Lung (tissue), 12 donors: Measurements from ENCODE around the gene DCDC1. TPM values are rescaled to one million over a fixed set of nuclear protein-coding genes. Genes with fewer than 3 reads are reported as not detected.

Source experiments
- ATAC-seq: fragments of 200-7000 bp; cut with Tn5 transposase; one replicate; pipeline ENCODE4 v1.9.1; 2020; ENCODE audit warnings: moderate number of reproducible peaks; ENCODE audit not compliant: insufficient read depth, low FRiP score
- DNase-seq, 3 donors: peaks; one replicate each; pipeline ENCODE4 v3.0.0-alpha.2; 2013 to 2017
- H3K27ac ChIP-seq, 2 donors: one replicate each; pipeline ENCODE4 v1.5.1; 2013; ENCODE audit warnings: mild to moderate bottlenecking in 2 of 2, moderate library complexity in 2 of 2, control low read depth in 1 of 2, inconsistent platforms in 1 of 2, low read depth in 1 of 2, low read length in 1 of 2
- H3K27me3 ChIP-seq, 3 donors: one replicate each; pipeline ENCODE4 v1.5.1; 2013; ENCODE audit warnings: low read length in 2 of 3; ENCODE audit not compliant: control insufficient read depth in 3 of 3, insufficient read depth in 3 of 3
- H3K36me3 ChIP-seq, 4 donors: one replicate each; pipeline ENCODE4 v1.5.1; 2013; ENCODE audit warnings: low read length in 4 of 4, mild to moderate bottlenecking in 1 of 4, moderate library complexity in 1 of 4; ENCODE audit not compliant: control insufficient read depth in 4 of 4, insufficient read depth in 4 of 4
- H3K4me1 ChIP-seq, 5 donors: one replicate each; pipeline ENCODE4 v1.5.1; 2013; ENCODE audit warnings: low read length in 5 of 5, mild to moderate bottlenecking in 2 of 5, moderate library complexity in 1 of 5; ENCODE audit not compliant: control insufficient read depth in 5 of 5, insufficient read depth in 5 of 5
- H3K4me3 ChIP-seq: one replicate; pipeline ENCODE4 v1.5.1; 2013; ENCODE audit warnings: mild to moderate bottlenecking, control low read depth, moderate library complexity
- H3K9ac ChIP-seq, 2 donors: one replicate each; pipeline ENCODE4 v1.5.1; 2013; ENCODE audit warnings: low read length in 2 of 2, control low read depth in 1 of 2; ENCODE audit not compliant: insufficient read depth in 1 of 2
- H3K9me3 ChIP-seq, 4 donors: one replicate each; pipeline ENCODE4 v1.5.1; 2013; ENCODE audit warnings: low read length in 3 of 4, mild to moderate bottlenecking in 1 of 4, moderate library complexity in 1 of 4; ENCODE audit not compliant: control insufficient read depth in 4 of 4, insufficient read depth in 3 of 4
- CTCF ChIP-seq: IDR thresholded peaks from 2 replicates; pipeline ENCODE4 v1.5.1; 2012; ENCODE audit warnings: mild to moderate bottlenecking; ENCODE audit errors: control extremely low read depth, extremely low read depth
- WGBS, 2 donors: extraction: QIAGEN DNeasy Blood & Tissue Kit; methylation state at CpG; one replicate each; pipeline ENCODE4 v1.1.7; 2013; 5-methylcytosine and 5-hydroxymethylcytosine counted together
- polyA plus RNA-seq, 2 donors: library from polyadenylated mRNA; stranded (reverse); fragments of 200-250 nt; gene quantifications; one replicate each; pipeline ENCODE4 v1.2.1, GENCODE V29; 2013
- total RNA-seq, 2 donors: library from RNA; depleted of rRNA in 1 of 2; stranded (reverse); fragments of >200 nt in 1 of 2; gene quantifications; one replicate each; pipeline ENCODE4 v1.2.1, GENCODE V29; 2014 to 2021
- donor health status: control.
- donor health status: control.
- donor health status: Bipolar disorder and iron deficiency.
- donor health status: healthy.
- donor health status: DM: yes; HTN: yes; CAD: no.

DCDC1 gene
- total and polyA plus RNA-seq, 4 donors, result 0.47 to 20.6 (median 4.7) TPM

GRCh38 chr11:31387379-31387778 lies 17.8 kb upstream of the DCDC1 start:
- Histone ChIP-seq H3K9me3 (peaks cover 0 to 1% (median 0%) of the 10 kb centered on the region in 4 donors), H3K36me3 (peaks cover 0 to 5% (median 0%) of the 10 kb centered on the region in 4 donors), H3K27ac (no peak overlapping the region), H3K9ac (no peak overlapping the region), H3K4me3 (no peak overlapping the region), H3K4me1 (no peaks in the 10 kb centered on the region), H3K27me3 (no peaks in the 10 kb centered on the region)
- DNase-seq (no peak), ATAC-seq (no peak)
- TF ChIP-seq CTCF, result no peak
- 93 to 94% methylated on average over 2 of the region's 2 CpGs for WGBS, 2 donors

- Histone ChIP-seq H3K4me3 (no peak overlapping the region), H3K4me1 (no peaks in the 10 kb centered on the region), H3K27ac (no peak overlapping the region), H3K36me3 (peaks cover 0 to 8% (median 0%) of the 10 kb centered on the region in 4 donors), H3K27me3 (no peaks in the 10 kb centered on the region), H3K9me3 (peaks cover 0 to 1% (median 0%) of the 10 kb centered on the region in 4 donors), H3K9ac (no peak overlapping the region)
- DNase-seq, result no peak
- 92 to 100% methylated on average over 1 of the region's 1 CpG for whole genome bisulfite sequencing, 2 donors
- TF ChIP-seq CTCF, result no peak
- no peak for ATAC-seq
These were observed 13.6 kb upstream of the DCDC1 start for GRCh38 chr11:31383116-31383515.

GRCh38 chr11:31375879-31376278 lies 6.3 kb upstream of the DCDC1 start:
- no peak for ATAC-seq
- peaks cover 0 to 4% (median 0%) of the 10 kb centered on the region in 5 donors for H3K4me1 ChIP-seq
- no peak overlapping the region for H3K27ac ChIP-seq
- DNase-seq, result no peak
- no peaks in the 10 kb centered on the region for H3K9me3 ChIP-seq
- no peak for TF ChIP-seq CTCF
- H3K36me3 ChIP-seq, result peaks cover 0 to 3% (median under 1%) of the 10 kb centered on the region in 4 donors
- no peak overlapping the region for H3K4me3 ChIP-seq
- no peak overlapping the region for H3K9ac ChIP-seq
- WGBS, 2 donors, result 97% methylated on average over 5 of the region's 5 CpGs
- no peaks in the 10 kb centered on the region for H3K27me3 ChIP-seq

GRCh38 chr11:31366795-31367194 lies 2.7 kb downstream of the DCDC1 start:
- no peaks in the 10 kb centered on the region for H3K9me3 ChIP-seq
- peaks cover 0 to 18% (median 2%) of the 10 kb centered on the region in 5 donors for H3K4me1 ChIP-seq
- DNase-seq (no peak), ATAC-seq (no peak)
- H3K4me3 ChIP-seq, result no peak overlapping the region
- no peaks in the 10 kb centered on the region for H3K36me3 ChIP-seq
- no peak overlapping the region for H3K27ac ChIP-seq
- H3K27me3 ChIP-seq, result peaks cover 0 to 2% (median 0%) of the 10 kb centered on the region in 3 donors
- no peak overlapping the region for H3K9ac ChIP-seq
- TF ChIP-seq CTCF, result no peak
- 19 to 50% methylated on average over 4 of the region's 4 CpGs for WGBS, 2 donors
